NT2/D1 (cell line): ENCODE measurements around the gene PATJ.

ENCODE experiments used
- DNase-seq: peaks from one replicate; pipeline ENCODE4 v3.0.0-alpha.2; 2011; ENCODE audit warnings: low read depth, low spot score
- H3K27me3 ChIP-seq: 2 replicates; pipeline ENCODE4 v1.6.0; 2011; ENCODE audit warnings: mild to moderate bottlenecking; ENCODE audit not compliant: insufficient read length, insufficient read depth
- H3K36me3 ChIP-seq: 2 replicates; pipeline ENCODE4 v1.6.1; 2011; ENCODE audit warnings: mild to moderate bottlenecking, low read length, mixed read lengths; ENCODE audit not compliant: insufficient read depth, insufficient read length
- H3K4me1 ChIP-seq: 2 replicates; pipeline ENCODE4 v1.5.1; 2011; ENCODE audit not compliant: insufficient read depth, insufficient read length
- H3K4me3 ChIP-seq: 2 replicates; pipeline ENCODE4 v1.5.1; 2011; ENCODE audit warnings: low read depth; ENCODE audit not compliant: insufficient read length
- H3K9ac ChIP-seq: 2 replicates; pipeline ENCODE4 v1.6.0; 2011; ENCODE audit warnings: low read depth; ENCODE audit not compliant: insufficient read length
- H3K9me3 ChIP-seq: 2 replicates; pipeline ENCODE4 v1.5.1; 2011; ENCODE audit warnings: mild to moderate bottlenecking, low read length; ENCODE audit not compliant: insufficient read depth
- SUZ12 ChIP-seq: IDR thresholded peaks from 2 replicates; pipeline ENCODE4 v1.6.1; 2011; ENCODE audit not compliant: insufficient read length, insufficient read depth; ENCODE audit errors: extremely low read depth
- YY1 ChIP-seq: IDR thresholded peaks from 2 replicates; pipeline ENCODE4 v1.6.1; 2011; ENCODE audit not compliant: insufficient read length, insufficient read depth
- ZNF274 ChIP-seq: IDR thresholded peaks from 2 replicates; pipeline ENCODE4 v1.6.1; 2011; ENCODE audit warnings: mild to moderate bottlenecking, low read depth, low read length

Gene PATJ

DNA sequence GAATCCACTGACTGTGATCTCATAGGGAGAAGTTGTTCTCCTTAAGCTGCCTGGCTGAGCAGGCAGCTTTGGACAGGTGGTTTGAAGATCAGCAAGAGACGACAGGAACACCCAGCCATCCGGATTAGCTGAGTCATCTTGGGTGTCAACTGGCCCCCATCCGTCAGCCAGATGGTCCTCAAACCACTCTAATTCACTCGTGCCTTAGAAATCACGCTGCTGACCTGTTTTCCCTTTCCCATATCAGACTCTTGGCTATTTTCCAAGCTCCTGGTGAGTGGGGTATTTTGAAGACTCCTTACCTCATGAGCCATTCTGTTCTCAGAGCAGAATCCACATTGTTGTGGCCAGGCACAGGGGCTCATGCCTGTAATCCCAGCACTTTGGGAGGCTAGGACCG is 303.3 kb downstream of the PATJ start:
- DNase-seq: no peak
- Histone ChIP-seq H3K4me1 (peaks cover 3% of the 10 kb centered on the region), H3K27me3 (no peaks in the 10 kb centered on the region), H3K9ac (no peak overlapping the region), H3K9me3 (no peaks in the 10 kb centered on the region), H3K36me3 (no peaks in the 10 kb centered on the region), H3K4me3 (no peak overlapping the region)
- TF ChIP-seq ZNF274 (no peak), YY1 (no peak), SUZ12 (no peak)

DNA sequence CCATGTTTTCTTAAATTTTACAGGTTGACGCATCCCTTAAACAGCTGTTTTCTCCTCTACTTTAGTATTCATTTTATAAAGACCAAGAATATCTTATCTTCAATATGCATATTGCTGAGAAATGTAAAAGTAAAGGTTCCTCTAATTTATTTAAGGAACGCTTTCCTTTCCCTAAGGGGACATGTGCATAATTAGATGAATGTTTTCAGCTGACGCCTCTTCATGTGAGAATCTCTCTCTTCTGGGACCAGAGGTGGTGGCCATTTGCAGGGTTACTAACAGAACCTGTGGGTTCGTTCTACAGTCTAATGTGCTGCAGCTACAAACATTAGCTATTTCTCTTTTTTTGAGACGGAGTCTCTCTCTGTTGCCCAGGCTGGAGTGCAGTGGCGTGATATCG is 304.6 kb downstream of the PATJ start:
- Histone ChIP-seq H3K4me1 (no peaks in the 10 kb centered on the region), H3K4me3 (no peak overlapping the region), H3K9ac (no peak overlapping the region), H3K36me3 (no peaks in the 10 kb centered on the region), H3K27me3 (no peaks in the 10 kb centered on the region), H3K9me3 (no peaks in the 10 kb centered on the region)
- TF ChIP-seq YY1 (no peak), ZNF274 (no peak), SUZ12 (no peak)
- no peak for DNase-seq

DNA sequence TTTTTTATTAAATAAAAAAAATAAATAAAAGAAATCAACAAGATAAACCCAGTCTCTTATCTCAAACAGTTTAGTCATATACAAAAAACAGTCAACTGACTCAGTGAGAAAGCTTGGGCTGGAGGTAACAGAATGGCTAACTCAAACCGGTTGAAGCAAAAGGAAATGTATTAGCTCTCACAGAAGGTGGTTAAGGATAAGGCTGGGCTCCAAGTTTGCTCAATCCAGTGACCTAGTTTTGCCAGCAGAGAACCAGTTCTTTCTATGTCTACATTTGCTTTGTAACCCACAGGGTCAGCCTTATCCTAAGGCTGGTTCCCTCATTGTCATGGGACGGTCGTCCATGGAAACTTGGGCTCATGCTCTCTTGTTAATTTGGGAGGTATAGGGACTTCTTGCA is 307.9 kb downstream of the PATJ start:
- Histone ChIP-seq H3K9ac (no peak overlapping the region), H3K27me3 (no peaks in the 10 kb centered on the region)
- no peak for TF ChIP-seq YY1
- TF ChIP-seq ZNF274: no peak
- TF ChIP-seq SUZ12: no peak

DNA sequence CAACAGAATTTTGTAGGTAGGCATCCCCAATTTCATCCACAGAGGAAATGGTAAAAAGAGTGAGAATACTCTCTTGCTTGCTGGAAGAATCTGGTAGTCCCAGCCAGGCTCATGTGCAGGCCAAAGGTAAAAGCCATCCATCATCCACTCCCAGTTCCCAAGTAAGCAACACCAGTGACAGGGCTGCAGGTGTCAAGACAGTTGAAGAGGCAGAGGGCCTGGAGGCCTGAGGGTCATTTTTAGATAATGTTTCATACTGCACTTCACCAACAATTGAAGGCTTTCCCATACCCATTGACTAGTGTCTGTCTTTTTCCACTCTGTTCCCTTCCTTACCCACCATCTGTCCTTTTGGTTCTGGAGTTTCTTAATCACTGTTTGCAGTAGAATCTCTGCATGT is 310.7 kb downstream of the PATJ start:
- TF ChIP-seq YY1 (no peak), SUZ12 (no peak), ZNF274 (no peak)
- no peak for DNase-seq
- no peaks in the 10 kb centered on the region for H3K27me3 ChIP-seq
- no peak overlapping the region for H3K9ac ChIP-seq
- H3K36me3 ChIP-seq: no peaks in the 10 kb centered on the region
- no peaks in the 10 kb centered on the region for H3K9me3 ChIP-seq
- no peaks in the 10 kb centered on the region for H3K4me1 ChIP-seq
- H3K4me3 ChIP-seq: no peak overlapping the region

More for the DNA sequence above, 307.9 kb downstream of the PATJ start:
- DNase-seq: no peak
- H3K4me1 ChIP-seq: no peaks in the 10 kb centered on the region
- no peaks in the 10 kb centered on the region for H3K36me3 ChIP-seq
- no peak overlapping the region for H3K4me3 ChIP-seq
- H3K9me3 ChIP-seq: no peaks in the 10 kb centered on the region

DNA sequence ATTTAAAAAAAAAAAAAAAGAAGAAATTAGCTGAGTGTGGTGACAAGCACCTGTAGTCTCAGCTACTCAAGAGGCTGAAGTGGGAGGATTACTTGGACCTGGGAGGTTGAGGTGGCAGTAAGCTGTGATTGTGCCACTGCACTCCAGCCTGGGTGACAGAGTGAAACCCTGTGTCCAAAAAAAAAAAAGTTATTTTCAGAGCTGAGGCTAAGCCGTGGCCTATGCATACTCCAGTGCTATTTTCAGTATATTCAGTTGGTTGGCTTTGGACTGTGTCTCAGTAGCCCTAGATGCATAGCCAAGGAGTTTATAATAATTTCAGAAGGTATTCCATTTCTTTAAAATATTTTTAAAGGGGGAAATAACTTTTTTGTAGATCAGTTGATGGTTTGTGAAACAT is 311.9 kb downstream of the PATJ start:
- no peaks in the 10 kb centered on the region for H3K27me3 ChIP-seq
- TF ChIP-seq ZNF274 (no peak), YY1 (no peak), SUZ12 (no peak)
- H3K9ac ChIP-seq: no peak overlapping the region
- H3K36me3 ChIP-seq: no peaks in the 10 kb centered on the region
- no peak overlapping the region for H3K4me3 ChIP-seq
- no peak for DNase-seq
- H3K9me3 ChIP-seq: no peaks in the 10 kb centered on the region
- peaks cover 3% of the 10 kb centered on the region for H3K4me1 ChIP-seq

DNA sequence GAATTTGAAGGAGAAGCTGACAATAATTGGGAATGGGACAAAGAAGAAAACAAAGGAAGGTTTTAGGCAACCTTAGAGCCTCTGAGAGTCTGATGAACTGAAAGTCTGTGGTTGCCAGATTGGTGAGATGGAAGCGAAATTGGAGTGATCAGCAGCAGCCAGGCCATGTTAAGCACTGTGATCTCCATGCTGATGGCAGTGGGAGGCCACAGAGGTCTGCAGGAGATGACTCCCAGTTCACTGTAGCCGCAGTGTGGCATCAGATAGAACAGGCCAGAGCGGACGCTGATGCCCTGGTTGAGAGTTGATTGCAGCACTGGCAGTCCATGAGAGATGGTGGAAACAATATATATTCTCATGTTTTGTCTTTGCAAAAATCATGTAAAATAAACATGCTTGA is 314.9 kb downstream of the PATJ start:
- no peak overlapping the region for H3K4me3 ChIP-seq
- peaks cover 3% of the 10 kb centered on the region for H3K4me1 ChIP-seq
- H3K9ac ChIP-seq: no peak overlapping the region
- no peak for DNase-seq
- no peaks in the 10 kb centered on the region for H3K27me3 ChIP-seq
- H3K36me3 ChIP-seq: no peaks in the 10 kb centered on the region
- H3K9me3 ChIP-seq: no peaks in the 10 kb centered on the region
- TF ChIP-seq YY1 (no peak), SUZ12 (no peak), ZNF274 (no peak)

DNA sequence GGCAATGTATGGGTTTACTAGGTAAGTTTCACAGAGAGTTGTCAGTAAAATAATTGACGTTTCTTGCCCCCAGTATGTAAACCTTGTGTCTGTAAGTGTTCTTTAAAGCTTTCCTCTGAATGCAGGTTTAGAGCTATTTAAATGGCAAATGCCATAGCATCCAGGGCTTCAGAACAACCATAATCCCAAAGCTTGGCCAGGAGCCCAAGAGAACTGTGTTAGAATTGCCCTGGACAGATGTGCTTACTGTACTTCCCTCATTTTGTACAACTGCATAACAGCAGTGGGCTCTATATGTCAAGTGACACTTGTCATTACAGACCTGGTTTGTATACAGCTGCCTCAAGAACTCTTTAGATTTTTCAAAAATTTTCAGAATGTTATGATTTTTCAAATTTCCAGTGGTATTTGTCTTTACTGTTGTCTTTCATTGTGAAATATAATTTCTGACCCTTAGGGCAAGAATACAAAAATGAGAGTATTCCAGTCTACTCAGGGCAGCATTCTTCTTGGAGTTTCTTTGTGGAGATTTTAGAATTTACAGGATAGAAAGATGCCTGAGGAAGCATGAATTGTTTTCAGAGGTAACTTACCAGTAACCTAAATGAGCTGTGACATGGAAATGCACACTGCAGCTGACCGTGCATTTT is 315.5 kb downstream of the PATJ start:
- no peak overlapping the region for H3K9ac ChIP-seq
- no peak for DNase-seq
- no peaks in the 10 kb centered on the region for H3K9me3 ChIP-seq
- TF ChIP-seq ZNF274 (no peak), SUZ12 (no peak), YY1 (no peak)
- H3K4me3 ChIP-seq: no peak overlapping the region
- no peaks in the 10 kb centered on the region for H3K27me3 ChIP-seq
- no peaks in the 10 kb centered on the region for H3K36me3 ChIP-seq
- H3K4me1 ChIP-seq: peaks cover 3% of the 10 kb centered on the region

DNA sequence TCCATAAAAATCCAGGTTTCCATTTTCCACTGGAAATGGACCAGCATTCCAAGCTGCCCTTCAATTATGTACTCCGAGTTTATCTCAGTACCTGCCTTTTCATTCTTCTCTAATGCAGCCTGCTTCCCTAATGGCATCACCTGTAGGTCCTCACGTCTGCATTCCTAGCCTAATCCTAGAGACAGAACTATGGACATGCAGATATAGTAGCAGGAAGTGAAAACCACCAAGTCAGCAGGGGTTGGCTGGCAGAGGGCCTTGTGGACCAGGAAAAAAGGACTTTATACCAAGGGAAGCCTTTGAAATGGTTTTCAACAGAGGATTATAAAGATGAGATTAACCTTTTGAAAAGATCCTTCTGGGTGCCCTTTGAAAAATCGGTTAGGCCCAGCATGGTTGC is 316.7 kb downstream of the PATJ start:
- Histone ChIP-seq H3K4me3 (no peak overlapping the region), H3K9ac (no peak overlapping the region), H3K4me1 (peaks cover 3% of the 10 kb centered on the region), H3K27me3 (no peaks in the 10 kb centered on the region), H3K9me3 (no peaks in the 10 kb centered on the region), H3K36me3 (no peaks in the 10 kb centered on the region)
- peak; percentile 82 for DNase-seq
- TF ChIP-seq YY1: no peak
- TF ChIP-seq ZNF274: no peak
- no peak for TF ChIP-seq SUZ12
